HCT116 (cell line): ENCODE measurements around the gene GRM4. TPM values are rescaled to one million over a fixed set of nuclear protein-coding genes. Genes with fewer than 3 reads are reported as not detected.

Experiments used
- ATAC-seq: fragments of 200-7000 bp; cut with Tn5 transposase; 2 replicates; pipeline ENCODE4 v1.9.1; 2020; ENCODE audit warnings: mild to moderate bottlenecking, moderate library complexity
- BruUV-seq: library from RNA; stranded (reverse); fragments of 400-500 nt; replicated peaks from 2 replicates; lab custom pipeline; 2021; lab: Mats Ljungman, UMichigan
- CTCF ChIA-PET: fragments of 300-600 bp; sonication (Branson Sonifier 250); formaldehyde crosslinking; loops from one replicate; lab custom pipeline; 2021; ENCODE audit warnings: antibody characterized with exemption; lab: Charles Lee
- POLR2A ChIA-PET: fragments of 300-600, 350-600 bp; sonication (Branson Sonifier 250); formaldehyde crosslinking; loops from one replicate; lab custom pipeline; 2021; ENCODE audit warnings: antibody characterized with exemption; lab: Charles Lee
- RAD21 ChIA-PET, 2 experiments: fragments of 300-600 bp; sonication (Branson Sonifier 250); formaldehyde crosslinking; loops; one replicate each; lab custom pipeline; 2023; ENCODE audit warnings: low total read pairs in 2 of 2; ENCODE audit not compliant: uncharacterized antibody in 2 of 2, unreplicated experiment in 2 of 2, low non-redundant PET in 1 of 2; lab: Charles Lee
- DNase-seq: peaks from one replicate; pipeline ENCODE4 v3.0.0-alpha.2; 2010; ENCODE audit warnings: low read depth, low spot score
- H2AFZ ChIP-seq: fragments of 200-600 bp; shearing (Covaris generic), sonication (generic); 2 replicates; pipeline ENCODE4 v1.6.1; 2017; ENCODE audit warnings: low read depth, mixed run types, mixed read lengths, antibody characterized with exemption, low read length; ENCODE audit not compliant: poor library complexity, severe bottlenecking
- H3K27ac ChIP-seq: 2 replicates; pipeline ENCODE4 v1.5.1; 2012; ENCODE audit warnings: low read depth, low read length
- H3K27me3 ChIP-seq: fragments of 200-600 bp; sonication (generic); 2 replicates; pipeline ENCODE4 v1.6.1; 2016; ENCODE audit warnings: mixed run types, low read length, mixed read lengths; ENCODE audit not compliant: insufficient read depth
- H3K36me3 ChIP-seq, 2 experiments: fragments of 200-500 bp in 1 of 2; fragments of 200-600 bp in 1 of 2; sonication (Bioruptor generic) in 1 of 2; sonication (generic) in 1 of 2; 2 replicates each; pipeline versions ENCODE4 v1.5.1 to v1.6.1; 2014 to 2016; ENCODE audit warnings: low read length in 2 of 2, inconsistent platforms in 1 of 2, mixed read lengths in 1 of 2, mixed run types in 1 of 2; ENCODE audit not compliant: insufficient read depth in 2 of 2, control insufficient read depth in 1 of 2
- H3K4me1 ChIP-seq, 2 experiments: fragments of 200-600 bp in 1 of 2; sonication (generic) in 1 of 2; 2 replicates each; pipeline versions ENCODE4 v1.5.1 to v1.6.1; 2012 to 2017; ENCODE audit warnings: low read length in 2 of 2, inconsistent platforms in 1 of 2, mild to moderate bottlenecking in 1 of 2, mixed read lengths in 1 of 2, mixed run types in 1 of 2, moderate library complexity in 1 of 2; ENCODE audit not compliant: insufficient read depth in 2 of 2, control insufficient read depth in 1 of 2
- H3K4me2 ChIP-seq: fragments of 200-600 bp; sonication (generic); 2 replicates; pipeline ENCODE4 v1.6.1; 2017; ENCODE audit warnings: mixed run types, low read length, mixed read lengths
- H3K4me3 ChIP-seq, 2 experiments: fragments of 200-600 bp in 1 of 2; sonication (generic) in 1 of 2; replicated peaks in 1 of 2; 2 replicates each; pipeline ENCODE4 v1.5.1; 2011 to 2016; ENCODE audit warnings: low read length in 2 of 2, control low read depth in 1 of 2, low read depth in 1 of 2, mild to moderate bottlenecking in 1 of 2, mixed read lengths in 1 of 2, mixed run types in 1 of 2
- H3K79me2 ChIP-seq: fragments of 200-600 bp; sonication (generic); 2 replicates; pipeline ENCODE4 v1.6.1; 2017; ENCODE audit warnings: mild to moderate bottlenecking, mixed run types, low read length, moderate library complexity, mixed read lengths; ENCODE audit not compliant: insufficient read depth
- H3K9ac ChIP-seq: fragments of 200-600 bp; sonication (generic); 2 replicates; pipeline ENCODE4 v1.6.1; 2016; ENCODE audit warnings: low read length, mixed read lengths
- H3K9me2 ChIP-seq: fragments of 200-600 bp; sonication (generic), shearing (Covaris generic); 2 replicates; pipeline ENCODE4 v1.6.1; 2017; ENCODE audit warnings: mixed run types, mild to moderate bottlenecking, moderate library complexity; ENCODE audit not compliant: insufficient read depth
- H3K9me3 ChIP-seq, 2 experiments: fragments of 200-500 bp in 1 of 2; fragments of 200-600 bp in 1 of 2; sonication (Bioruptor generic) in 1 of 2; sonication (generic) in 1 of 2; 2 replicates each; pipeline ENCODE4 v1.6.1; 2014 to 2017; ENCODE audit warnings: low read length in 2 of 2, mixed read lengths in 2 of 2, inconsistent platforms in 1 of 2, low read depth in 1 of 2, mild to moderate bottlenecking in 1 of 2, mixed run types in 1 of 2, moderate library complexity in 1 of 2; ENCODE audit not compliant: control insufficient read depth in 1 of 2, insufficient read depth in 1 of 2
- H4K20me1 ChIP-seq: fragments of 200-600 bp; sonication (generic), shearing (Covaris generic); 2 replicates; pipeline ENCODE4 v1.6.1; 2017; ENCODE audit warnings: mixed run types, mild to moderate bottlenecking, moderate library complexity; ENCODE audit not compliant: insufficient read depth
- ATF3 ChIP-seq: IDR thresholded peaks from 2 replicates; pipeline ENCODE4 v1.6.1; 2012
- CBX3 ChIP-seq: IDR thresholded peaks from 2 replicates; pipeline ENCODE4 v1.6.1; 2012; ENCODE audit warnings: low read depth
- CEBPB ChIP-seq: IDR thresholded peaks from 2 replicates; pipeline ENCODE4 v1.6.1; 2012; ENCODE audit warnings: low read depth
- CTCF ChIP-seq, 3 experiments: fragments of 200-600 bp in 1 of 3; sonication (generic) in 1 of 3; IDR thresholded peaks in 2 of 3; conservative IDR thresholded peaks in 1 of 3; 2 replicates each; pipeline ENCODE4 v1.5.1; 2012 to 2017; ENCODE audit warnings: low read depth in 2 of 3, low read length in 2 of 3, antibody characterized with exemption in 1 of 3, borderline replicate concordance in 1 of 3, control low read depth in 1 of 3, mild to moderate bottlenecking in 1 of 3, mixed read lengths in 1 of 3, mixed run types in 1 of 3, moderate library complexity in 1 of 3; ENCODE audit not compliant: insufficient read depth in 1 of 3
- ELF1 ChIP-seq: IDR thresholded peaks from 2 replicates; pipeline ENCODE4 v1.6.1; 2012; ENCODE audit warnings: low read depth, borderline replicate concordance
- EZH2 ChIP-seq: fragments of 200-600 bp; sonication (generic); IDR thresholded peaks from 2 replicates; pipeline ENCODE4 v1.6.1; 2017; ENCODE audit warnings: antibody characterized with exemption, mixed run types
- EZH2phosphoT487 ChIP-seq: fragments of 200-600 bp; IDR thresholded peaks from 2 replicates; pipeline ENCODE4 v1.6.1; 2018; ENCODE audit warnings: antibody characterized with exemption, borderline replicate concordance
- FOSL1 ChIP-seq: IDR thresholded peaks from 2 replicates; pipeline ENCODE4 v1.6.1; 2012; ENCODE audit warnings: low read depth
- JUND ChIP-seq: IDR thresholded peaks from 2 replicates; pipeline ENCODE4 v1.6.1; 2012
- MAX ChIP-seq: IDR thresholded peaks from 2 replicates; pipeline ENCODE4 v1.6.1; 2012
- POLR2A ChIP-seq: IDR thresholded peaks from 2 replicates; pipeline ENCODE4 v1.7.0; 2011; ENCODE audit warnings: borderline replicate concordance; ENCODE audit not compliant: insufficient read depth, insufficient read length; ENCODE audit errors: extremely low read depth
- POLR2AphosphoS5 ChIP-seq: IDR thresholded peaks from 2 replicates; pipeline ENCODE4 v1.6.1; 2011; ENCODE audit warnings: mild to moderate bottlenecking, low read depth, low read length, moderate library complexity
- RAD21 ChIP-seq: IDR thresholded peaks from 2 replicates; pipeline ENCODE4 v1.6.1; 2012; ENCODE audit warnings: low read depth, mild to moderate bottlenecking
- REST ChIP-seq: IDR thresholded peaks from 2 replicates; pipeline ENCODE4 v1.6.1; 2012; ENCODE audit warnings: low read depth
- SIN3A ChIP-seq: IDR thresholded peaks from 2 replicates; pipeline ENCODE4 v1.6.1; 2012; ENCODE audit warnings: low read depth
- SP1 ChIP-seq: IDR thresholded peaks from 2 replicates; pipeline ENCODE4 v1.6.1; 2012; ENCODE audit warnings: low read depth
- TCF7L2 ChIP-seq: IDR thresholded peaks from 2 replicates; pipeline ENCODE4 v1.7.0; 2011; ENCODE audit warnings: borderline replicate concordance, inconsistent platforms; ENCODE audit not compliant: insufficient read depth, insufficient read length; ENCODE audit errors: extremely low read depth
- YY1 ChIP-seq: IDR thresholded peaks from 2 replicates; pipeline ENCODE4 v1.6.1; 2011; ENCODE audit warnings: low read length, low read depth, moderate library complexity, mild to moderate bottlenecking; ENCODE audit not compliant: insufficient replicate concordance; ENCODE audit errors: extremely low read depth
- intact Hi-C: fragments of 100-400 bp; cut with micrococcal nuclease; formaldehyde crosslinking; loops from 2 replicates; pipeline ENCODE4 v1.10.0; 2022
- total RNA-seq: library from RNA; stranded (reverse); gene quantifications from one replicate; pipeline ENCODE4 v1.2.1, GENCODE V29; 2021; ENCODE audit not compliant: unreplicated experiment

Gene GRM4
- total RNA-seq, 1 experiment from 2014 or later = 2.6 TPM

- ChIA-PET RAD21 (interaction anchor here in 1 of 2 experiments (0.6 kb wide), 1 partner anchor 114 kb away, joined by 3 read pairs; no protein-coding TSS in a partner anchor), CTCF (interaction anchor here (1.0 kb wide), 1 partner anchor 10 kb away, joined by 7 read pairs; no protein-coding TSS in a partner anchor), POLR2A (no interaction called here)
- Histone ChIP-seq H3K79me2 (no peaks in the 10 kb centered on the region), H3K4me3 (no peak overlapping the region), H3K4me1 (no peaks in the 10 kb centered on the region), H3K27me3 (no peaks in the 10 kb centered on the region), H3K9ac (no peak overlapping the region), H3K27ac (no peak overlapping the region), H3K9me3 (no peaks in the 10 kb centered on the region), H3K36me3 (no peaks in the 10 kb centered on the region), H4K20me1 (no peaks in the 10 kb centered on the region), H2AFZ (no peak overlapping the region), H3K4me2 (no peak overlapping the region), H3K9me2 (no peaks in the 10 kb centered on the region)
- intact Hi-C loops = no loop called here
- no peak for DNase-seq
- 0 out of 2 replicates have a peak, but pooled peaks have one; percentile 20 for ATAC-seq
- BruUV-seq = no TSS peak
- TF ChIP-seq CBX3 (no peak), SP1 (no peak), YY1 (no peak), ELF1 (no peak), SIN3A (no peak), RAD21 (no peak), CTCF (IDR thresholded peaks at IDR 0.05 in 2 of 3, conservative IDR thresholded peaks at IDR 0.05 in 1 of 3; ENCODE audit: borderline replicate concordance in 1 of 3, insufficient read depth in 1 of 3, low read depth in 2 of 3, low read length in 2 of 3) (no peak), EZH2 (no peak), ATF3 (no peak), POLR2AphosphoS5 (no peak), TCF7L2 (no peak), POLR2A (no peak), REST (no peak), FOSL1 (no peak), MAX (no peak), JUND (no peak), CEBPB (no peak), EZH2phosphoT487 (no peak)
Observed at GRCh38 chr6:34044945-34045595, 100.8 kb downstream of the GRM4 start.
